Calu3 (cell line): ENCODE data around the gene RABEP2. TPM values are rescaled to one million over a fixed set of nuclear protein-coding genes. Genes with fewer than 3 reads are reported as not detected.

Experiments
- BruUV-seq: library from RNA; stranded (reverse); fragments of 400-500 nt; replicated peaks from 2 replicates; lab custom pipeline; 2021; lab: Mats Ljungman, UMichigan
- CTCF ChIA-PET: fragments of 300-600 bp; sonication (Branson Sonifier 250); formaldehyde crosslinking; loops from one replicate; lab custom pipeline; 2022; ENCODE audit warnings: antibody characterized with exemption; lab: Charles Lee
- DNase-seq: peaks from one replicate; pipeline ENCODE4 v3.0.0; 2022
- H3K27ac Mint-ChIP-seq: one replicate; pipeline ENCODE4 v1.8.0; 2022; ENCODE audit warnings: mixed read lengths; ENCODE audit not compliant: unreplicated experiment
- H3K27me3 Mint-ChIP-seq: one replicate; pipeline ENCODE4 v1.8.0; 2022; ENCODE audit warnings: mixed read lengths; ENCODE audit not compliant: unreplicated experiment
- H3K36me3 Mint-ChIP-seq: one replicate; pipeline ENCODE4 v1.8.0; 2022; ENCODE audit warnings: mild to moderate bottlenecking, moderate library complexity, mixed read lengths; ENCODE audit not compliant: insufficient read depth, unreplicated experiment
- H3K4me1 Mint-ChIP-seq: one replicate; pipeline ENCODE4 v1.8.0; 2022; ENCODE audit warnings: mild to moderate bottlenecking, low read depth, mixed read lengths; ENCODE audit not compliant: unreplicated experiment
- H3K4me3 Mint-ChIP-seq: one replicate; pipeline ENCODE4 v1.8.0; 2022; ENCODE audit warnings: mild to moderate bottlenecking, low read depth, moderate library complexity, mixed read lengths; ENCODE audit not compliant: unreplicated experiment
- H3K9me3 Mint-ChIP-seq: one replicate; pipeline ENCODE4 v1.8.0; 2022; ENCODE audit warnings: low read depth, mixed read lengths; ENCODE audit not compliant: unreplicated experiment
- CTCF ChIP-seq: fragments of 200-600 bp; IDR thresholded peaks from one replicate; pipeline ENCODE4 v1.8.0; 2022; ENCODE audit warnings: antibody characterized with exemption; ENCODE audit not compliant: unreplicated experiment
- intact Hi-C: fragments of 100-400 bp; cut with micrococcal nuclease; formaldehyde crosslinking; loops from one replicate; pipeline ENCODE4 v1.10.0; 2022; ENCODE audit not compliant: unreplicated experiment
- total RNA-seq: library from RNA; stranded (reverse); gene quantifications from 2 replicates; pipeline ENCODE4 v1.2.3, GENCODE V29; 2022

RABEP2 gene
- total RNA-seq, 1 experiment from 2014 or later = 34.3 TPM

GRCh38 chr16:28967156-28967555, 42.1 kb upstream of the RABEP2 start:
- no peak overlapping the region for H3K27ac Mint-ChIP-seq
- peaks cover 17% of the 10 kb centered on the region for H3K36me3 Mint-ChIP-seq
- no peak overlapping the region for H3K4me3 Mint-ChIP-seq
- H3K27me3 Mint-ChIP-seq = no peaks in the 10 kb centered on the region
- no peak for TF ChIP-seq CTCF
- no peaks in the 10 kb centered on the region for H3K4me1 Mint-ChIP-seq
- no peak for DNase-seq
- no TSS peak for BruUV-seq
- intact Hi-C loops = no loop called here
- CTCF ChIA-PET = no interaction called here
- no peaks in the 10 kb centered on the region for H3K9me3 Mint-ChIP-seq

DNA sequence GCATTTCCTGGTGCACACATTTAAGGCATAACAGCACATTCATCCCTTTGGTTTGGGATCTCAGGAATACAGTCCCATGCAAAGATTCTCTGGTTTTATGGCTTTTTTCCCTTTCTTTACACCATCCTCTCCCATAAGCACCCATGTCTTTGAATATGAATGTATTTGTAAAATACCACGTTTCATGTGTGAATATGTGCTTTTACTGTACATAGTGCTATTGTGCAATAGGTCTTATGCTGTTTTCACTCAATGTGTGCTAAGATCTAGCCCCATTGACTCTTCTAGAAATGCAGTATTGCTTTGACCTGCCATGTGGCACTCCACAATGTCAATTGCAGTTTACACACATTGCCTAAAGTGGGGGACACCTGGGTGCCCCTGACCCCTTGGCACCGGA, 39.5 kb upstream of the RABEP2 start:
- Mint-ChIP-seq H3K27me3 (no peaks in the 10 kb centered on the region), H3K4me1 (no peaks in the 10 kb centered on the region), H3K27ac (no peak overlapping the region), H3K9me3 (no peaks in the 10 kb centered on the region), H3K4me3 (no peak overlapping the region), H3K36me3 (peaks cover 29% of the 10 kb centered on the region)
- CTCF ChIA-PET = no interaction called here
- intact Hi-C loops = no loop called here
- DNase-seq = no peak
- TF ChIP-seq CTCF = no peak
- BruUV-seq = no TSS peak

- no TSS peak for BruUV-seq
- Mint-ChIP-seq H3K4me3 (no peak overlapping the region), H3K27me3 (no peaks in the 10 kb centered on the region), H3K4me1 (no peaks in the 10 kb centered on the region), H3K27ac (no peak overlapping the region), H3K9me3 (no peaks in the 10 kb centered on the region), H3K36me3 (peaks cover 29% of the 10 kb centered on the region)
- CTCF ChIA-PET = no interaction called here
- no peak for TF ChIP-seq CTCF
- intact Hi-C loops = no loop called here
- DNase-seq = no peak
These were observed 39.0 kb upstream of the RABEP2 start for GRCh38 chr16:28964072-28964471.

- H3K9me3 Mint-ChIP-seq = no peaks in the 10 kb centered on the region
- TF ChIP-seq CTCF = no peak
- no peak for DNase-seq
- H3K36me3 Mint-ChIP-seq = peaks cover 22% of the 10 kb centered on the region
- H3K4me3 Mint-ChIP-seq = no peak overlapping the region
- H3K4me1 Mint-ChIP-seq = no peaks in the 10 kb centered on the region
- no peaks in the 10 kb centered on the region for H3K27me3 Mint-ChIP-seq
- CTCF ChIA-PET = no interaction called here
- intact Hi-C loops = no loop called here
- BruUV-seq = no TSS peak
- no peak overlapping the region for H3K27ac Mint-ChIP-seq
These were observed 33.8 kb upstream of the RABEP2 start for GRCh38 chr16:28958836-28959235.

- no peak for DNase-seq
- peaks cover 22% of the 10 kb centered on the region for H3K36me3 Mint-ChIP-seq
- intact Hi-C loops = no loop called here
- TF ChIP-seq CTCF = no peak
- H3K4me1 Mint-ChIP-seq = no peaks in the 10 kb centered on the region
- no TSS peak for BruUV-seq
- no peaks in the 10 kb centered on the region for H3K9me3 Mint-ChIP-seq
- H3K27me3 Mint-ChIP-seq = no peaks in the 10 kb centered on the region
- H3K4me3 Mint-ChIP-seq = no peak overlapping the region
- H3K27ac Mint-ChIP-seq = no peak overlapping the region
- CTCF ChIA-PET = no interaction called here
These were observed 33.2 kb upstream of the RABEP2 start for GRCh38 chr16:28958216-28958615.
